Stimulated activated CD4-positive, alpha-beta T cell treated with anti-CD3 and anti-CD28 coated beads, Interleukin-1b, Interleukin-23, amount 100 ng/mL, for 24 hours (primary cell): ENCODE results near the gene KMT2C.

Source experiments
- DNase-seq, 4 experiments: peaks; one replicate each; pipeline ENCODE4 v3.0.0-alpha.2; 2020; ENCODE audit warnings: low read depth in 4 of 4, low spot score in 1 of 4

The KMT2C gene

DNA sequence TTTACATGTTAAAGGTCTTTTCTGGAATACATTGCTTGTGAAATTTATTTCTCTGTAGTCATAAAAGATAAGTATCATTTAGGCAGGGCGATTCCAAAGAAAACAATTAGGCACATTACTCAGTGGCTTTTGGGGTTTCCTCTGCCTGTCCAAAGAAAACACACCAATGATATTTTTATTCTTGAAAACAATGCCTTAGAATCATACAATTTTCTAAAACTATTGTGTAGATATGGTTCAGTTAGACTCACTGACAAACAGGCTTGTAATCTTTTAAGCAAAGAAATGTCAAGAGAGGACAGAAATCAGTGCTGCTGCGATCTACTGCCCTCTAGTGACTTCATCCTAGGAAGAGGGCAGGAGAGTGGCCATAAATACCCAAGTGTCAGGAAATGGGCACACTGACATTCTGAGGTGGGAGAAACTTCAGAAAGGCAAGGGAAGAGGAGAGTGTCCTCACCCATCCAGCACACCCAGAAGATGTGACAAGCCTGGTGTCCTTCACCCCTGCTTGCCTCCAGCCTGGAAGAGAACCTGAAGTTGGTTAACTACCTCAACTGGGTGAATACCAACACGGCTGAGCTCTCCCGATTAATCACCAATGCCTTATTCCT is 289.8 kb downstream of the KMT2C start:
- DNase-seq = peak in 1 of 4 experiments; percentile 11

DNA sequence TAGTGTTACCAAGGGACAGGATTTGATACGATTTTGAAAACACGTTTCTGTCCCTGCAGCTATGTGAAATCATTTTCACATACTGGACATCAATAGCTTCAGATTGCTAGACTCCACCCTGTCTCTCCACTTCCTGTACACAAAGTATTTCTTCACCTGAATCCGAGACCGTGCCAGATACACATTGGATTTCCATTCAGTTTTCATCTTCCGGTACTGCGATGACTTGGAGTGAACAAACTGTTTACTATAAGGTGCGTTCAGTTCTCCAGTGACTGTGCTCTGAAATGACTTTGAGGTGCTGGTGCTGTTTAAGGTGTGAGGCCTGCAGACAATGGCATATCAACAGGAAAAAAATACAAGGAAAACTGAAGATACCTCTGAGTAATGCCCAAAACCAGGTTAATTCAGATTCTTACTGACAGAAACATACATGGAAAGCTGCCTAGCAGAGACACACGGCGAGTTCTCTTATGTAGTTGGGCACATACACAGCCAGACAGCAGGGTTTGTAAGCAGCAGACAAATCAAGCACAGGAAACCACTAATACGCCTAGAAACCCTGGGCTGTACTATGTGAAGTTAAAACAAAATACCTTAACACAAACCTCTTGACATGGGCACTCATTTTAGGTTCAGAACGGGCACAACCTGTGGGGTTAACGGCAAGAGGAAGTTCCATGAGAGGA is 291.1 kb downstream of the KMT2C start:
- DNase-seq = no peak

DNA sequence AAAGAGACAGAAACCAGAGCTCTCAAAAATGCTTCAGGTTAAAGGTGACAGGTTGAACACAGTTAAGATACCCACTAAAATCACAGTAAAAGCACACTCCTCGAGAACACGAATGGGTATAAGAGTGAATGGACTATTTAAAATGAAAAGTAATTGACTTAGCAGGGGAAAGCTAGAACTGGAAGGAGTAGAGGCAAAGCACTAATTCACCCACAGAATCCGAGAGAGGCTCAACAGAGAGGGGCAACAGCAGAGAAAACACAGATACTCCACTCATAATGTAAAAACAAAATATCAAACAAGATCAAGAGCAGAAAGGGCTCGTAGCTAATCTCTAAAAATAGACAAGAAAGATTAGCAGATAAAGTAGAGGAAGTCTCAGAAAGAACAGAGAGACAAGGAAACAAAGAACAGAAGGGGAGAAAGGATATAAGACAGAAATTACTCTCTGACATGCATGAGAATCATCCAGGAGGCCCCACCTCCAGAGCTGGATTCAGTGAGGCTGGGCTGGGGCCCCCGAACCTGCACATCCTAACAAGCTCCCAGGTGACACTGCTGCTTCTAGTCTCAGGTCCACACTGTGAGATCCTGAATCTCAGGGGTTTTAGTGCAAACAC is 292.7 kb downstream of the KMT2C start:
- DNase-seq = no peak

DNA sequence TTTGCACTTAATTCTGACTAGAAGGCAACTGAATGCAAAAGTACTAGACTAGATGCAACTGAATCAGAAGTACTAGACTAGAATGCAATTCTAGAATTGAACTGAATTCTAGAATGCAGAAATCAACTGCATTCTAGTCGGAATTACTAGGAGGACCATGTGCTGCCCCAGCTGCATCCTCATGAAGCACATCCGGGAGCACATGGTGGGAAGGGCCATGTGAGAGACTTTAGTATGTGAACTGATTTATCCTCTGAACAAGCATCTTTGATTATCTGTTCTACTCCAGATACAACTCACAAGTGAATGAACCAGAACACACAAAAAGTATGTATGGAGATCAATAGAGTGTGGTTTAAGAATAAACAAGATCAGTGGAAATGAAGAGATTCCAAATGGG is 295.2 kb downstream of the KMT2C start:
- no peak for DNase-seq

DNA sequence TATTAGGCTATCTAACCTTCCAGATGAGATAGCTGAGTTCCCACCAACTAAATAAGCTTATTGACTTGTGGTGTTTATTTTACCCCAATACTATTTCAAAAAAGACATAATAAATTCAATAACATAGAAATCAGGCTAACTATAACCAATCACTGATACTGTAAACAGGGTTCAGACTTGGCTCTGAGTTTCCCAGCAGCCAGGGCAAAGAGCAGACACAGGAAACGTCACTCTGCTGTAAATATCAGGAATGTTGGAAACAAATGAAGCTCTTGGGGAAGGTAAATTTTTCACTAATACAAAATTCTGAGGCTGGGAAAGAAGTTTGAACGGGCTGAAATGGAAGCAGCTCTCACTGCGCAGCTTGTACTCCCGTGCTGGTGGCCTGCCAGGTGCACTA is 295.7 kb downstream of the KMT2C start:
- no peak for DNase-seq

DNA sequence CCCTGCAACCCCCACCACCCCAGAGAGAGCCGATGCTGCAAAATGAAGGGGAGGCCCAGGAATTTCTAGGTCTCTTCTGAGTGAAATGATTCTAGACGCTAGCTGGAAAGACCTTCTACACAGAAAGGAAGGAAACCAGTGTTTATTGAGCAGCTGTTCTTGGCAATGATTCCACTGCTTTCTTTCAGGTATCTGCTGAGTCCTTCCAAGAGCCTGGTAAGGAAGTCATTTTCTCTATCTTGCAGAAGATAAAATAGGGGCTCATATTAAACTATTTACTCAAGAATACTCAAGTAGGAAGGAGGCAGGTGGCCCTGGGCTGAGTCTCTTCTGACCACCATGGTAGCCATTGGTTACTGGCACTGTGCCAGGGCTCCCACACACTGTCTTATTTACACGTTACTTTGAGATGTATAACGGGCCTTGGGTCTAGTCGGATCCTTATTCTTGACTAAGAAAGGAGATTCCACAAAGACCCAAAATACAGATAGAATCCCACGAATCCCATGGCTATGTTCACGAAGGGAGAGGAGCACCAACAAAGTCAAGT is 298.3 kb downstream of the KMT2C start:
- DNase-seq = no peak

DNA sequence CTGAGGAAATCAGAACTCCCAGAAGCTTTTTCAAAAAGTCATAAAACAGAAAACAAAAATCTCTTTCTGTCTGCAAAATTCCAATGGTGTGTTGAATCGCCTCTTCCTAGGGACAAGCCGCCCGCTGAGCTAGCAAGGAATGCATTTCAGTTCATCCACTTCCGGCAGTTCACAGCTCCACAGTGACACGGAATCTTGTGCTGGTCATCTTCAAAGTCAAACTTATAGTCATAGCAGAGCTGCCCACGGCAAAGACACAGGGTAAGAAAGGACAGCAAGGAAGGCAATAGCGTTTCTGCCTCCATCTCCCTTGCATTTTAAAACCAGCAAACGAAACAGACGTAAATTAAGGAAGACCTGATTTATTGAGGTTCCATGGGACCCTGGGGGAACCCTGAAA is 299.1 kb downstream of the KMT2C start:
- DNase-seq = no peak

DNA sequence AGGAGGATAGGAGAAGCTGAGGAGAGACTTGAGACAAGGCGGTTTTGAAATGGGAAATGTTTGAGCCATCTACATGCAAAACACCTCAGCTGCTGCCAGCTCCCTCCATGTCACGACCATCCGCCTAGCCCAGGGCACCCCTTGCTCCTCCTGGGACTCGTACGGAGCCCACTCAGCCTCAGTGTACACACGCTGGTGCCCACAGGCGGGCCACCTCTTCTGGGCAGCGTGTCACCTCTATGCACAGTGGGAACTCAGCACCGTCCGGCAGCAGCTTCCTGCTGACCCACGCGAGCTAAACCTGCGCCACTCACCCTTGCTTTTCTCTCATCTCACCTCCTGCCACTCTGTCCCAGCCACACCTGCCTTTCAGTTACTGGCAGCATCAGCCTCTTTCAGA is 302.0 kb downstream of the KMT2C start:
- DNase-seq = no peak

DNA sequence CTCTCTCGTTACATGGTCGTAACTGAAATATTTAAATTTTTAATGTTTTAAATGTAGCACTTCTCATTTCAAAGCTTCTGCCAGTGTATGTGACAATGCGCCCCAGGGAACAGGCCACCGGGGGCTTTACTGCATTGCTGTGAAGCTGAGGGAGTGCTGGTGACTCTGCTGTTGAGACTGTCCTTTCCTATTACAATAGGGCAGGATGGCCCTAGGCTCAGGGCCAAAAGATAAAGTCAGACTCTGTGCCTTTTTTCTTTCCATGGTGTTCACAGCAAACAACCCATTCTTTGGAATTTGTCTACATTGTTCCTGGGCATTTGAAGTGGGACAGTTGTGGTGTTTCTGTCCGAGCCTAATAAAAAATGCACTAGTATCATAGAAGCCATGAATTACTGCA is 303.0 kb downstream of the KMT2C start:
- DNase-seq = no peak

DNA sequence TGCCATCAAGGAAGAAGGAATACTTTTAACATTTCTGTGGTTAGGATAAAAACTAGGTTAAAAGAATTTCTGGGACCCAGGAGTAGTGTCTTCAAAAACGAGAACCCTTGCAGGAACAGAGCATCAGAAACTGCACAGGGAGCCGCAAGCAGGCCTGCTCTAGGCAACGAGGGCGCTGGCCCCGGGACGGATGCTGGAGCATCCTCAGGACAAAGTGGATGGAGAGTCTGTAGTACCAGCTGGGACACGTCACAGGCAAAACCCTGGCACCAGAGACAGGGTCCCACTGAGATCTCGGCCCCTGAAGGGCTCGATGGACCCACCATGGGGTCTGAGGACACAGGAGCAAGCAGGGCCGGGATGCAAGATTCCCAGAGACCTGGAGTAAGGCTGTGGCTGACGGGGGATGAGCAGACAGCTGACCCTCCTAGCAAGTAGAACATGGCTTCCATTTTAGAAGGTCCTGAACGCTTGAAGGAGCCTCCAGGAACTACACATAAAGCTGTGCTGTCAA is 303.8 kb downstream of the KMT2C start:
- DNase-seq = no peak

DNA sequence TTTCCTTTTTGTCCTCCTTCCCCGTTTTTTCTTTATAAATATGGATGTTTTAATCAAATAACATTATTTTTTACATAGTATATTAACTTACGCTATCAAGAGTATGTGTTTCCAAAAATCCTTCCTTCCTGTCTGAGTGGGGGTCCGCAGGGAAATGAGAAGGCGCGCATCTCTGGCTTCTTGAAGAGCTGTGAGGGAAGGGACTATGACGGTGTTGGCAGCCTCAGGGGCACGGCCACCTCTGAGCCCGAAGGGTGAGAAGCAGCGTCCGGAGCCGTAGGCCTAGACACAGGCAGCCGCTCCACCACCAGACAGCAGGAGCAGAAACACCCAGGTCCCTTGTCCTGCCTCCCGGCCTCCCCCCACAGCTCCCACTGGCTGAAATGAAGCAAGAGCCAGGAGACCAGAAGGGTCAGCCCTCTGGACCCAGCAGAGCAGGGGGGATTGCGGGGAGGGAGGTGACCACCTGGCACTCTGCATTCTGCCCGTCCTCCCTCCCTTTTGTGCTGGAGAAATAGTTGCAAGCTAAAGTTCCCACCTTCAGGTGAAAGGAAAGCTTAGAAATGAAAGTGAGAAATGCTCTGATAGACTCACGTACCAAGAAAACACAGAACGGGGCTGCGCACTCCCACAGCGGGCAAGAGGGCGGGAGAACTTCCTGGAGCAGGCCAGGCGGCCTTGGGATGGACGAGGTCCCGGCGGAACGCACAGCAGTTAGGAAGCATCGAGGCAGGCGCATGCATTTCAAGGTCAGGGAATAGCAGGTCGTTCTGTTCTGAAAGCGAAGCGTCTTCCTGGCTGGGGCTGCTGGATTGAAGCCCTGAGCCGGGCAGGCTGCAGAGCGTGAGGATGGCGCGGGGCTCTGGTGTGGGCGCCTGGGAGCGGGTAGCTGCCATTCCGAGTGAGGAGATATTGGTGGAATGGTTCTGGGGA is 304.9 kb downstream of the KMT2C start:
- no peak for DNase-seq

DNA sequence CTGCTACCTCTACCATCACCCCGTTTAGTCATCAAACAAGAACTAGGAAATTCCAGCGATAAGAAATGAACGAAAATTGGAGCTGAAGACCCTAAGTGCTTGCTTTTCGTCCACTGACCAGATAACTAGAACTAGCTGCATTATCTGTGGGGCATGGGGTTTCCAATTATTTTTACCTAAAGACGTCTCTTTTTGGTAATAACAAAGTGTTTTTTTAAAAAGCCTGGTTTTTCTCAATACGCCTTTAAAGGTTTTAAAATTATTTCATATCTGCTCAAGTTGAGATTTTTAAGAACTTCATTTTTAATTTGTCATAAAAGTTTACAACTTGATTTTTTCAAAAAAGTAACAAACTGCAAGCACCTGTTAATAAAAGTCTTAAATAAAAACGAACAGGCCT is 306.1 kb downstream of the KMT2C start:
- DNase-seq = no peak

DNA sequence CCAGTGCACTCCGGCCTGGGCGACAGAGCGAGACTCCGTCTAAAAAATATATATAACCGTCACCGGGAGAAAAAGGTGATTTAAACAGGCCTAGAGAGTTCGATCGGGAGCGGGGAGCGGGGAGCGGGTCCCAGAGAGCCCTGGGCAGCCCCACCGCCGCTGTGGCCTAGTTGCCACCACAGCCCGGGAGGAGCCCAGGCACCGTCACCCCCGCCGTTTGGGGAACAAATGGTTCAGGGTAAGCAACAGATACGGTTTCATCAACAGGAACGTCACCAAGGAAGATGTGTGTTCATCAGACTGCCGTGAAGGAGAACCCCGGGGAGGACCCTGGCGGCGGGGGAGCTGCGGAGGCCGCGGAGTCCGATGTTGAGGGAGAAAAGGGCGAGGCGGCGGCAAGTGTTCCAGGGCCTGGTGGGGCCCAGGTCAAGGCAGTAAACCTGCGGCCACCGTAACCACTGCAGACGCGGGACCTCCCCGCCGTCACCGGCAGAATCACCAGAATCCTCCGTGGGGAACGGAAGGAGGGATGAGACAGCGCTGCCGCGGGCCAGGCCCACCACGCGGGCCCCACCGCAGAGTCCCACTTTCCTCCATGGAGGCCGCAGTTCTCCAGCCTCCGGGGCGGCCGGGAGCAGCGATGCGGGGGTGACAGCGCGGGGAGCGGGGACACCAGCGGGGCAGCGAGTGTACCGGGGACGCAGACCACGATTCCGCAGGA is 306.9 kb downstream of the KMT2C start:
- DNase-seq = no peak

DNA sequence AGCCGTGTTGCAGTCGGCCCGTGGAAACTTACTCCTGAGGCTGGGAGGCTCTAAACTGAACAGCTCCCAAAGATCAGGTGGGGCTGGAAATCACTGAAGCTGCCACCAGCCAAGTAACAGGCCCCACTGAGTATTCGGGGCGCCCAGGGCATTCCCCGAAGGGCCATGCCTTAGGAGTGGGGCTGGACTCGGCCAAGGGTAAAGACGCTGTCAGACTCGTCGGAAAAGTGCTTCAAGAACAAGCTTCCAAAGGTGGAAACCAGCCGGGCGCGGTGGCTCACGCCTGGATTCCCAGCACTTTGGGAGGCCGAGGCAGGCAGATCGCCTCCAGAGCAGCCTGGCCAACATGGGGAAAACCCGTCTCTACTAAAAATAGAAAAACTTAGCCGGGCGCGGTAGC is 307.6 kb downstream of the KMT2C start:
- DNase-seq = no peak

DNA sequence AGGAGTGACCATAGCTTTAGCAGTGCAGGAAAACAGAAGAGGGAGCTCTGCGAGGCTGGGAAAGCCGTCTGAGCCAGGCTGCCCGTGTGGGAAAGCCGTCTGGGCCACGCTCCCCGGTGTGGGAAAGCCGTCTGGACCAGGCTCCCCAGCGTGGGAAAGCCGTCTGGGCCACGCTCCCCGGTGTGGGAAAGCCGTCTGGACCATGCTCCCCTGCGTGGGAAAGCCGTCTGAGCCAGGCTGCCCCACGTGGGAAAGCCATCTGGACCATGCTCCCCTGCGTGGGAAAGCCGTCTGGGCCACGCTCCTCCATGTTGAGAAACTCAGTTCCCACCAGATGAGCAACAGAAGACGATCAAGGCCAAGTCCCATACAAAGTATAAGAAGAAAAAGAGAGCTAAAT is 308.6 kb downstream of the KMT2C start:
- DNase-seq = no peak

DNA sequence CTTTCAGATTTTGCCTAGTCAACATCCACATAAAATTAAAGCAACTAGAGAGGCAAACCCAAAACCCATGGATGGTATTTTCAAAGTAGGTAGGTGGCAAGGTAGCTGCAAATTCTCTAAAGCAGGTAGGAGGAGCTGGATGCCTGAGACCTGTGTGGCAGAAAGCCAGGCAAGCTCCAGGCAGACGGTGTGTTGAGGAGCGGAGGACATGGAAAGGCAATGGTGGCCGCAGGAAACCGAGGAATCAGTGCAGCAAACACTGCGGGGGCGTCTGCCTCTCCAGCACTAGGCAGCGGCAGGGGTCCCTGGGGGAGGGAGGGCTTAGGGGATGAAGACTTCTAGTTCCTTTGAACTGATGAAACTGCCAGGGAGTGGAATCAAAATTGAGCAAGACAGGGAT is 309.1 kb downstream of the KMT2C start:
- DNase-seq = no peak

DNA sequence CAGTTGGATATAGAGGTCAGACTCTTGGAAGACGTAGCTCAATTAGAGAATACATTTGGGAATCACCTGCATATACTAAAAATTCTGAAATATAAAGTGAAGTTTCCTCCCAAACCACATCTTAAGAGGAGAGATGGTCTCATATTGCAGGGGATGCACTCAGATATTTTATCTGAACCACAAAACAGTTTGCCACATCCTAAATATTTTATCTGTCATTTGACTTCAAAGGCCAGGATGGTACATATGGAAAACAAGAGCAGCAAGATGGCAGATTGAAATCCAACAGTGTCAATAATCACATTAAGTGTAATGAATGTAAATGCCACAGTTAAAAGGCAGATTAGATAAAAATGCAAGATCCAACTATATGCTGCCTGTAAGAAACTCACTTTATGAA is 313.3 kb downstream of the KMT2C start:
- DNase-seq = no peak

DNA sequence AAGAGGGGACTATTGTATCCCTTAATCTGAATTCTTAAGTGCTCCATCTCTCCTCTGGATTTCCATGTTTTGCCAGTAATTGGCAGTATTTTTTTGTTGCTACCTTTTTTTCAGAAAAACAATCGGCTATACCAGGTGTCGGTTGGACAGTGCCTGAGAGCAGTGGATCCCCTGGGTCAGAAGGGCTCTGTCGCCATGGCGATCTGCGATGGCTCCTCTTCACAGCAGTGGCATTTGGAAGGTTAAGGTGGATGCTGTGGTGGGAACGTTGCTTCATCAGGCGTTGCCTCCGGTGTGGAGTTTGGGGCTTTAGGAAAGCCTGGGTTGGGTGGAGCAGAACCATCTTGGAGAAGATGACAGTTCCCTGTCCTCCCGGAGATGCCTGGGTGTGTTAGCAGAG is 314.4 kb downstream of the KMT2C start:
- no peak for DNase-seq

DNA sequence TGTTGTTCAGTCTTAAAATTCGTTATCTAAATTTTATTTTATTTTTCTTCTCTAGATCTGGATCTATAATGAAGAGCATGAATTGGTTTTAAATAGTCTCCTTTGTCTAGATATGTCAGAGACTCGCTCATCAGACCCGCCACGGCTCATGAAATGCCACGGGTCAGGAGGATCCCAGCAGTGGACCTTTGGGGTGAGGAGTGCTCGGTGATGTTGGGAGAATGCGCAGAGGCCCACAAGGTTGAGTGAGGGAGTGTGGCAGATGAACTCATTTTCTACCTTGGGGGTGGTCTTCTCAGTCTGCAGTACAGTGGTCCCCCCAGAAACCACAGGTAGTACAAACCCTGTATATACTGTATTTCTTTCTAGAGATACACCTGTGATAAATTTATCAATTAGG is 315.0 kb downstream of the KMT2C start:
- no peak for DNase-seq

DNA sequence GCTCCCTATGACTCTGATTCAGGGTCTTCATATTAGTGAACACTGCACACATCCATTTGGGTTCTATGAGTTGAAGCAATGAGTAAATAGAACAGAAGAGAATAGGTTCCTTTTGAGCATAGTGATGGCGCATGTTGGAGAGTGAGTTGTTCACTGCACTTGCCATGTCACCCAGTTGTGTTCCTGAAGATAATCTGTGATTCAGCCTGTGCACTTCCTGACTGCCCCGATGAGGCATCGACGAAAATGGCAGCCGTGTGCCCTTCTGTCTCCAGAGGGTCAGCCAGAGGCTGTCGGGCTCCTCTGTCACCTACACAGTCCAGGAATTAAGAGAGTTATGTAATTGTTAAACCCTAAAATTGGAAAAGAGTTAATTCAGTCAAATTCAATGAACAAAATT is 315.6 kb downstream of the KMT2C start:
- no peak for DNase-seq

DNA sequence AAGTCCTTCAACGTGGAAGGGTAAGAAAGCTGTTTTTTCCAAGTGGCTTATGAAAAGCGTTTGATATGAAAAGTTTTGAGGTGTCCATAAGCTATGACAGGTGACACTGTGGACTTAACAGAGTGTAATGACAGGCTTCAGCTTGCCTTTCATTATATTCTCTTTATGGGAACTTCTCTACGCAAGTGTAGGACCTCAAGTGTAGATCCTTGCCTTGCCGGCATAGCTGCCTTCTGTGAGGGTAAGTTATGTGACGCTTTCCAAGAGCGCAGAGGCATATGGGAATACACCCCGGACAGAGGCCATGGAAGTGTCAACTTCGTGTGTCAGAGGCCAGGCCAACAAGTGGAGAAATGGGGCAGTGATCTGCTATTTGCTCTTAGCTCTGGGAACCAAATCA is 318.4 kb downstream of the KMT2C start:
- no peak for DNase-seq
